HG02970 (cell line): ENCODE results near the gene UBE2L6.

Experiments used
- ATAC-seq: cut with Tn5 transposase; IDR thresholded peaks from one replicate; pipeline ENCODE4 v1.9.1; 2021; ENCODE audit warnings: mild to moderate bottlenecking, moderate library complexity, moderate number of reproducible peaks; ENCODE audit not compliant: unreplicated experiment, low FRiP score

Gene UBE2L6

GRCh38 chr11:57502376-57502775, 65.1 kb downstream of the UBE2L6 start:
- no peak for ATAC-seq

- ATAC-seq, result no peak
These were observed 65.5 kb downstream of the UBE2L6 start for GRCh38 chr11:57501953-57502352.
